ENCODE results near the gene MYL2. TPM values are rescaled to one million over a fixed set of nuclear protein-coding genes. Genes with fewer than 3 reads are reported as not detected.

Gene MYL2
- polyA plus RNA-seq, 4 donors, result 0.55 to 143 (median 22.5) TPM

- FAIRE-seq (no peak), DNase-seq (no peak)
- Histone ChIP-seq H3K36me3 (ENCODE audit: control insufficient read depth in 3 of 3, insufficient read depth in 2 of 3, low read depth in 1 of 3, low read length in 3 of 3) (no peaks in the 10 kb centered on the region), H3K27me3 (ENCODE audit: control insufficient read depth in 3 of 3, insufficient read depth in 3 of 3, low read length in 3 of 3) (peaks cover 0 to 2% (median 0%) of the 10 kb centered on the region in 3 donors), H3K27ac (ENCODE audit: low read depth in 1 of 3, low read length in 2 of 3) (no peak overlapping the region), H3K4me3 (ENCODE audit: low read depth in 1 of 3, low read length in 3 of 3) (no peak overlapping the region), H3K9me3 (ENCODE audit: control insufficient read depth in 2 of 2, insufficient read depth in 1 of 2, low read depth in 1 of 2, low read length in 1 of 2) (peaks cover 0 to 7% of the 10 kb centered on the region in 2 donors), H3K4me1 (ENCODE audit: control insufficient read depth in 3 of 3, insufficient read depth in 2 of 3, low read depth in 1 of 3, low read length in 2 of 3) (no peaks in the 10 kb centered on the region)
- WGBS, 3 donors, result 47 to 57% (median 49%) methylated on average over 2 of the region's 2 CpGs
Measured at GRCh38 chr12:110948041-110948440, 27.7 kb upstream of the MYL2 start.

GRCh38 chr12:110943373-110943772, 23.0 kb upstream of the MYL2 start:
- 54 to 78% (median 56%) methylated on average over 2 of the region's 2 CpGs for WGBS, 3 donors
- no peaks in the 10 kb centered on the region for H3K4me1 ChIP-seq (ENCODE audit: control insufficient read depth in 3 of 3, insufficient read depth in 2 of 3, low read depth in 1 of 3, low read length in 2 of 3)
- H3K27me3 ChIP-seq (ENCODE audit: control insufficient read depth in 3 of 3, insufficient read depth in 3 of 3, low read length in 3 of 3), result peaks cover 0 to 3% (median 0%) of the 10 kb centered on the region in 3 donors
- no peak for FAIRE-seq
- H3K4me3 ChIP-seq (ENCODE audit: low read depth in 1 of 3, low read length in 3 of 3), result no peak overlapping the region
- no peak for DNase-seq
- peaks cover 0 to 7% of the 10 kb centered on the region in 2 donors for H3K9me3 ChIP-seq (ENCODE audit: control insufficient read depth in 2 of 2, insufficient read depth in 1 of 2, low read depth in 1 of 2, low read length in 1 of 2)
- no peak overlapping the region for H3K27ac ChIP-seq (ENCODE audit: low read depth in 1 of 3, low read length in 2 of 3)
- no peaks in the 10 kb centered on the region for H3K36me3 ChIP-seq (ENCODE audit: control insufficient read depth in 3 of 3, insufficient read depth in 2 of 3, low read depth in 1 of 3, low read length in 3 of 3)

GRCh38 chr12:110941391-110941790, 21.0 kb upstream of the MYL2 start:
- no peak overlapping the region for H3K27ac ChIP-seq (ENCODE audit: low read depth in 1 of 3, low read length in 2 of 3)
- H3K4me1 ChIP-seq (ENCODE audit: control insufficient read depth in 3 of 3, insufficient read depth in 2 of 3, low read depth in 1 of 3, low read length in 2 of 3), result no peaks in the 10 kb centered on the region
- H3K36me3 ChIP-seq (ENCODE audit: control insufficient read depth in 3 of 3, insufficient read depth in 2 of 3, low read depth in 1 of 3, low read length in 3 of 3), result no peaks in the 10 kb centered on the region
- FAIRE-seq (no peak), DNase-seq (no peak)
- WGBS, 3 donors, result 86 to 90% (median 88%) methylated on average over 6 of the region's 6 CpGs
- peaks cover 0 to 4% (median under 1%) of the 10 kb centered on the region in 3 donors for H3K27me3 ChIP-seq (ENCODE audit: control insufficient read depth in 3 of 3, insufficient read depth in 3 of 3, low read length in 3 of 3)
- no peak overlapping the region for H3K4me3 ChIP-seq (ENCODE audit: low read depth in 1 of 3, low read length in 3 of 3)
- H3K9me3 ChIP-seq (ENCODE audit: control insufficient read depth in 2 of 2, insufficient read depth in 1 of 2, low read depth in 1 of 2, low read length in 1 of 2), result peaks cover 0 to 5% of the 10 kb centered on the region in 2 donors

GRCh38 chr12:110940933-110941332, 20.6 kb upstream of the MYL2 start:
- whole genome bisulfite sequencing, 3 donors, result 73 to 84% (median 79%) methylated on average over 7 of the region's 7 CpGs
- Histone ChIP-seq H3K4me3 (ENCODE audit: low read depth in 1 of 3, low read length in 3 of 3) (no peak overlapping the region), H3K27me3 (ENCODE audit: control insufficient read depth in 3 of 3, insufficient read depth in 3 of 3, low read length in 3 of 3) (peaks cover 0 to 6% (median 2%) of the 10 kb centered on the region in 3 donors), H3K9me3 (ENCODE audit: control insufficient read depth in 2 of 2, insufficient read depth in 1 of 2, low read depth in 1 of 2, low read length in 1 of 2) (peaks cover 0 to 5% of the 10 kb centered on the region in 2 donors), H3K4me1 (ENCODE audit: control insufficient read depth in 3 of 3, insufficient read depth in 2 of 3, low read depth in 1 of 3, low read length in 2 of 3) (no peaks in the 10 kb centered on the region), H3K27ac (ENCODE audit: low read depth in 1 of 3, low read length in 2 of 3) (no peak overlapping the region), H3K36me3 (ENCODE audit: control insufficient read depth in 3 of 3, insufficient read depth in 2 of 3, low read depth in 1 of 3, low read length in 3 of 3) (no peaks in the 10 kb centered on the region)
- FAIRE-seq, result no peak
- DNase-seq, result no peak

- FAIRE-seq, result no peak
- 75 to 94% (median 90%) methylated on average over 4 of the region's 4 CpGs for WGBS, 3 donors
Measured at GRCh38 chr12:110940296-110940695, 19.9 kb upstream of the MYL2 start.

GRCh38 chr12:110937104-110937641, 16.8 kb upstream of the MYL2 start:
- no peaks in the 10 kb centered on the region for H3K36me3 ChIP-seq (ENCODE audit: control insufficient read depth in 3 of 3, insufficient read depth in 2 of 3, low read depth in 1 of 3, low read length in 3 of 3)
- no peak overlapping the region for H3K4me3 ChIP-seq (ENCODE audit: low read depth in 1 of 3, low read length in 3 of 3)
- H3K27me3 ChIP-seq (ENCODE audit: control insufficient read depth in 3 of 3, insufficient read depth in 3 of 3, low read length in 3 of 3), result peaks cover 0 to 3% (median 2%) of the 10 kb centered on the region in 3 donors
- H3K9me3 ChIP-seq (ENCODE audit: control insufficient read depth in 2 of 2, insufficient read depth in 1 of 2, low read depth in 1 of 2, low read length in 1 of 2), result no peaks in the 10 kb centered on the region
- H3K4me1 ChIP-seq (ENCODE audit: control insufficient read depth in 3 of 3, insufficient read depth in 2 of 3, low read depth in 1 of 3, low read length in 2 of 3), result no peaks in the 10 kb centered on the region
- 3 to 6% (median 4%) methylated on average over 21 of the region's 21 CpGs for WGBS, 3 donors
- H3K27ac ChIP-seq (ENCODE audit: low read depth in 1 of 3, low read length in 2 of 3), result no peak overlapping the region
- peak; percentile 15 to 62 for DNase-seq
- no peak for FAIRE-seq

More at GRCh38 chr12:110940296-110940695, 19.9 kb upstream of the MYL2 start:
- H3K4me1 ChIP-seq (ENCODE audit: control insufficient read depth in 3 of 3, insufficient read depth in 2 of 3, low read depth in 1 of 3, low read length in 2 of 3), result no peaks in the 10 kb centered on the region
- H3K27me3 ChIP-seq (ENCODE audit: control insufficient read depth in 3 of 3, insufficient read depth in 3 of 3, low read length in 3 of 3), result peaks cover 0 to 6% (median 2%) of the 10 kb centered on the region in 3 donors
- no peak overlapping the region for H3K4me3 ChIP-seq (ENCODE audit: low read depth in 1 of 3, low read length in 3 of 3)
- H3K27ac ChIP-seq (ENCODE audit: low read depth in 1 of 3, low read length in 2 of 3), result no peak overlapping the region
- DNase-seq, result no peak
- H3K36me3 ChIP-seq (ENCODE audit: control insufficient read depth in 3 of 3, insufficient read depth in 2 of 3, low read depth in 1 of 3, low read length in 3 of 3), result no peaks in the 10 kb centered on the region
- H3K9me3 ChIP-seq (ENCODE audit: control insufficient read depth in 2 of 2, insufficient read depth in 1 of 2, low read depth in 1 of 2, low read length in 1 of 2), result no peaks in the 10 kb centered on the region

GRCh38 chr12:110936367-110937103, 16.2 kb upstream of the MYL2 start:
- DNase-seq (no peak), FAIRE-seq (no peak)
- Histone ChIP-seq H3K27me3 (ENCODE audit: control insufficient read depth in 3 of 3, insufficient read depth in 3 of 3, low read length in 3 of 3) (peaks cover 0 to 3% (median 2%) of the 10 kb centered on the region in 3 donors), H3K36me3 (ENCODE audit: control insufficient read depth in 3 of 3, insufficient read depth in 2 of 3, low read depth in 1 of 3, low read length in 3 of 3) (no peaks in the 10 kb centered on the region), H3K9me3 (ENCODE audit: control insufficient read depth in 2 of 2, insufficient read depth in 1 of 2, low read depth in 1 of 2, low read length in 1 of 2) (no peaks in the 10 kb centered on the region), H3K4me1 (ENCODE audit: control insufficient read depth in 3 of 3, insufficient read depth in 2 of 3, low read depth in 1 of 3, low read length in 2 of 3) (no peaks in the 10 kb centered on the region), H3K4me3 (ENCODE audit: low read depth in 1 of 3, low read length in 3 of 3) (no peak overlapping the region), H3K27ac (ENCODE audit: low read depth in 1 of 3, low read length in 2 of 3) (no peak overlapping the region)
- 33 to 42% (median 38%) methylated on average over 13 of the region's 13 CpGs for WGBS, 3 donors

- no peak overlapping the region for H3K4me3 ChIP-seq (ENCODE audit: low read depth in 1 of 3, low read length in 3 of 3)
- no peak for DNase-seq
- H3K4me1 ChIP-seq (ENCODE audit: control insufficient read depth in 3 of 3, insufficient read depth in 2 of 3, low read depth in 1 of 3, low read length in 2 of 3), result no peaks in the 10 kb centered on the region
- H3K27ac ChIP-seq (ENCODE audit: low read depth in 1 of 3, low read length in 2 of 3), result no peak overlapping the region
- H3K9me3 ChIP-seq (ENCODE audit: control insufficient read depth in 2 of 2, insufficient read depth in 1 of 2, low read depth in 1 of 2, low read length in 1 of 2), result no peaks in the 10 kb centered on the region
- no peak for FAIRE-seq
- peaks cover 0 to 3% (median 2%) of the 10 kb centered on the region in 3 donors for H3K27me3 ChIP-seq (ENCODE audit: control insufficient read depth in 3 of 3, insufficient read depth in 3 of 3, low read length in 3 of 3)
- 93 to 98% (median 94%) methylated on average over 4 of the region's 4 CpGs for WGBS, 3 donors
- H3K36me3 ChIP-seq (ENCODE audit: control insufficient read depth in 3 of 3, insufficient read depth in 2 of 3, low read depth in 1 of 3, low read length in 3 of 3), result no peaks in the 10 kb centered on the region
Measured at GRCh38 chr12:110935588-110935987, 15.2 kb upstream of the MYL2 start.

Data from small intestine (tissue), 7 donors.